Mesenchymal stem cell (in vitro differentiated cells and primary cell): ENCODE measurements around the gene SPACA5B. TPM values are rescaled to one million over a fixed set of nuclear protein-coding genes. Genes with fewer than 3 reads are reported as not detected.
"Not testable (repeated sequence)": the region's sequence is repeated elsewhere in the genome, so short reads cannot be mapped to it uniquely, and the experiment has no call there.

Experiments used
- DNase-seq: peaks from one replicate; pipeline ENCODE4 v3.0.0-alpha.2; 2013
- H2AFZ ChIP-seq: one replicate; pipeline ENCODE4 v1.6.1; 2013; ENCODE audit warnings: low read depth, mild to moderate bottlenecking, control low read depth, inconsistent platforms, low read length, moderate library complexity
- H2AK5ac ChIP-seq: 2 replicates; pipeline ENCODE4 v1.6.1; 2013; ENCODE audit warnings: low read length, moderate library complexity, mild to moderate bottlenecking, inconsistent platforms; ENCODE audit not compliant: severe bottlenecking
- H2BK120ac ChIP-seq: one replicate; pipeline ENCODE4 v1.6.1; 2013; ENCODE audit warnings: low read depth, mild to moderate bottlenecking, inconsistent platforms, low read length, moderate library complexity
- H2BK12ac ChIP-seq, 2 experiments: one replicate each; pipeline ENCODE4 v1.6.1; 2013; ENCODE audit warnings: inconsistent platforms in 2 of 2, low read length in 2 of 2, mild to moderate bottlenecking in 2 of 2, moderate library complexity in 2 of 2, control low read depth in 1 of 2
- H2BK15ac ChIP-seq: one replicate; pipeline ENCODE4 v1.6.1; 2013; ENCODE audit warnings: mild to moderate bottlenecking, low read depth, inconsistent platforms; ENCODE audit not compliant: poor library complexity, severe bottlenecking
- H2BK5ac ChIP-seq: 2 replicates; pipeline ENCODE4 v1.6.1; 2013; ENCODE audit warnings: low read depth, mild to moderate bottlenecking, low read length, control low read depth, inconsistent platforms; ENCODE audit not compliant: poor library complexity, severe bottlenecking
- H3K14ac ChIP-seq, 2 experiments: one replicate each; pipeline ENCODE4 v1.6.1; 2013; ENCODE audit warnings: inconsistent platforms in 2 of 2, low read length in 2 of 2, control low read depth in 1 of 2, mild to moderate bottlenecking in 1 of 2, moderate library complexity in 1 of 2
- H3K18ac ChIP-seq, 2 experiments: one replicate each; pipeline ENCODE4 v1.6.1; 2013; ENCODE audit warnings: inconsistent platforms in 2 of 2, low read length in 2 of 2, control low read depth in 1 of 2, low read depth in 1 of 2, mild to moderate bottlenecking in 1 of 2
- H3K23ac ChIP-seq, 2 experiments: one replicate each; pipeline ENCODE4 v1.6.1; 2013; ENCODE audit warnings: inconsistent platforms in 2 of 2, low read length in 2 of 2, mild to moderate bottlenecking in 2 of 2, moderate library complexity in 2 of 2, control low read depth in 1 of 2
- H3K27ac ChIP-seq: 2 replicates; pipeline ENCODE4 v1.5.1; 2013; ENCODE audit warnings: mild to moderate bottlenecking, moderate library complexity, low read length, control low read depth, inconsistent platforms; ENCODE audit not compliant: poor library complexity, severe bottlenecking
- H3K27me3 ChIP-seq, 2 experiments: 2 replicates each; pipeline versions ENCODE4 v1.6.1 to v1.7.0; 2013; ENCODE audit warnings: low read length in 2 of 2, mild to moderate bottlenecking in 2 of 2, moderate library complexity in 2 of 2, control low read depth in 1 of 2, inconsistent platforms in 1 of 2; ENCODE audit not compliant: control insufficient read depth in 1 of 2, insufficient read depth in 1 of 2
- H3K36me3 ChIP-seq, 2 experiments: 2 replicates each; pipeline versions ENCODE4 v1.6.1 to v1.7.0; 2013; ENCODE audit warnings: low read length in 2 of 2, control low read depth in 1 of 2, inconsistent platforms in 1 of 2, low read depth in 1 of 2, mild to moderate bottlenecking in 1 of 2; ENCODE audit not compliant: insufficient read depth in 2 of 2, control insufficient read depth in 1 of 2
- H3K4ac ChIP-seq, 2 experiments: one replicate each; pipeline ENCODE4 v1.6.1; 2013; ENCODE audit warnings: inconsistent platforms in 2 of 2, low read length in 2 of 2, mild to moderate bottlenecking in 2 of 2, moderate library complexity in 2 of 2, control low read depth in 1 of 2, low read depth in 1 of 2
- H3K4me1 ChIP-seq: 2 replicates; pipeline ENCODE4 v1.6.1; 2013; ENCODE audit warnings: low read depth, low read length, control low read depth; ENCODE audit not compliant: control insufficient read depth, insufficient read depth
- H3K4me2 ChIP-seq: 2 replicates; pipeline ENCODE4 v1.6.1; 2013; ENCODE audit warnings: low read length, mild to moderate bottlenecking, inconsistent platforms; ENCODE audit not compliant: poor library complexity, severe bottlenecking
- H3K4me3 ChIP-seq, 2 experiments: 2 replicates each; pipeline versions ENCODE4 v1.5.1 to v1.7.0; 2013; ENCODE audit warnings: low read length in 2 of 2, mild to moderate bottlenecking in 2 of 2, control low read depth in 1 of 2, low read depth in 1 of 2; ENCODE audit not compliant: insufficient read depth in 1 of 2
- H3K79me1 ChIP-seq: replicated peaks from 2 replicates; pipeline ENCODE4 v1.6.1; 2013; ENCODE audit warnings: mild to moderate bottlenecking, control low read depth, low read length, inconsistent platforms; ENCODE audit not compliant: poor library complexity, severe bottlenecking
- H3K9ac ChIP-seq: 2 replicates; pipeline ENCODE4 v1.7.0; 2013; ENCODE audit warnings: mild to moderate bottlenecking, low read length, moderate library complexity
- H3K9me3 ChIP-seq: 2 replicates; pipeline ENCODE4 v1.7.0; 2013; ENCODE audit warnings: mild to moderate bottlenecking, low read length; ENCODE audit not compliant: control insufficient read depth
- H4K8ac ChIP-seq: one replicate; pipeline ENCODE4 v1.6.1; 2013; ENCODE audit warnings: inconsistent platforms, mild to moderate bottlenecking, low read length, moderate library complexity
- H4K91ac ChIP-seq: one replicate; pipeline ENCODE4 v1.6.1; 2013; ENCODE audit warnings: mild to moderate bottlenecking, low read length, inconsistent platforms
- whole genome bisulfite sequencing: methylation state at CpG from one replicate; pipeline ENCODE4 v1.1.7; 2013; ENCODE audit warnings: mixed read lengths; 5-methylcytosine and 5-hydroxymethylcytosine counted together
- polyA plus RNA-seq, 2 experiments: library from polyadenylated mRNA; stranded (reverse); fragments of 200-250 nt; gene quantifications; one replicate each; pipeline ENCODE4 v1.2.3, GENCODE V29; 2013

SPACA5B gene
- polyA plus RNA-seq (2013, experiment 1 of 2) = not detected
- not detected for polyA plus RNA-seq (2013, experiment 2 of 2)

GRCh38 chrX:48130326-48130725 is at the start of gene SPACA5B:
Gene SPACA5B (plus strand): TSS chrX:48130626. CDS start chrX:48130688, 62 bp downstream.
- H3K9me3 ChIP-seq, H3K27me3 ChIP-seq, H3K27ac ChIP-seq, H4K8ac ChIP-seq, H3K79me1 ChIP-seq, H3K23ac ChIP-seq, H3K36me3 ChIP-seq, H3K18ac ChIP-seq, H3K4me1 ChIP-seq, H3K4ac ChIP-seq, H2AK5ac ChIP-seq, H2AFZ ChIP-seq, H3K4me3 ChIP-seq, DNase-seq, H3K4me2 ChIP-seq, H3K9ac ChIP-seq, H4K91ac ChIP-seq, H2BK15ac ChIP-seq, H2BK5ac ChIP-seq, H3K14ac ChIP-seq, H2BK120ac ChIP-seq, H2BK12ac ChIP-seq: not testable (repeated sequence)
- WGBS = no CpG with 5 or more reads among the region's 4 CpGs

GRCh38 chrX:48083212-48083611 is 47.2 kb upstream of the SPACA5B start:
- peak; percentile 51 for DNase-seq
- H3K27me3 ChIP-seq = peaks cover 0 to 20% of the 10 kb centered on the region in 2 experiments
- no peak overlapping the region for H3K9ac ChIP-seq
- no peak overlapping the region for H2BK15ac ChIP-seq
- H4K91ac ChIP-seq = no peak overlapping the region
- H3K36me3 ChIP-seq = no peaks in the 10 kb centered on the region
- no peak overlapping the region for H2AK5ac ChIP-seq
- no peak overlapping the region for H3K23ac ChIP-seq
- no peak overlapping the region for H2BK12ac ChIP-seq
- no peak overlapping the region for H3K18ac ChIP-seq
- H3K14ac ChIP-seq = no peak overlapping the region
- 0% methylated on average over 6 of the region's 9 CpGs for WGBS
- H2BK120ac ChIP-seq = no peak overlapping the region
- no peak overlapping the region for H2BK5ac ChIP-seq
- H3K4me3 ChIP-seq = no peak overlapping the region
- H3K4me2 ChIP-seq = no peak overlapping the region
- no peaks in the 10 kb centered on the region for H3K79me1 ChIP-seq
- H3K4me1 ChIP-seq = no peaks in the 10 kb centered on the region
- H3K9me3 ChIP-seq = no peaks in the 10 kb centered on the region
- H3K4ac ChIP-seq = no peak overlapping the region
- no peak overlapping the region for H4K8ac ChIP-seq
- no peak overlapping the region for H3K27ac ChIP-seq
- no peak overlapping the region for H2AFZ ChIP-seq

- Histone ChIP-seq H3K79me1 (no peaks in the 10 kb centered on the region), H4K8ac (no peak overlapping the region), H3K36me3 (no peaks in the 10 kb centered on the region), H3K14ac (no peak overlapping the region), H2BK15ac (no peak overlapping the region), H3K4me1 (no peaks in the 10 kb centered on the region), H3K18ac (no peak overlapping the region), H2BK120ac (no peak overlapping the region), H4K91ac (no peak overlapping the region), H3K9ac (no peak overlapping the region), H3K4me2 (no peak overlapping the region), H2AFZ (no peak overlapping the region), H2BK12ac (no peak overlapping the region), H3K9me3 (no peaks in the 10 kb centered on the region), H3K27ac (no peak overlapping the region), H3K4me3 (no peak overlapping the region), H2BK5ac (no peak overlapping the region), H3K4ac (no peak overlapping the region), H3K27me3 (peaks cover 0 to 23% of the 10 kb centered on the region in 2 experiments), H3K23ac (no peak overlapping the region), H2AK5ac (no peak overlapping the region)
- 90% methylated on average over 5 of the region's 5 CpGs for WGBS
- DNase-seq = no peak
These were observed 46.7 kb upstream of the SPACA5B start for GRCh38 chrX:48083706-48084105.

- H2BK120ac ChIP-seq = no peak overlapping the region
These were observed 44.3 kb upstream of the SPACA5B start for GRCh38 chrX:48086082-48086481.

More at GRCh38 chrX:48086082-48086481, 44.3 kb upstream of the SPACA5B start:
- H3K4ac ChIP-seq = no peak overlapping the region
- no peak overlapping the region for H2BK12ac ChIP-seq
- no peak for DNase-seq
- no peaks in the 10 kb centered on the region for H3K4me1 ChIP-seq
- H2BK5ac ChIP-seq = no peak overlapping the region
- H4K8ac ChIP-seq = no peak overlapping the region
- no peak overlapping the region for H2AK5ac ChIP-seq
- H3K4me2 ChIP-seq = no peak overlapping the region
- H3K27ac ChIP-seq = no peak overlapping the region
- no peaks in the 10 kb centered on the region for H3K36me3 ChIP-seq
- no peak overlapping the region for H3K4me3 ChIP-seq
- no peak overlapping the region for H3K9ac ChIP-seq
- no peaks in the 10 kb centered on the region for H3K79me1 ChIP-seq
- peaks cover 0 to 39% of the 10 kb centered on the region in 2 experiments for H3K27me3 ChIP-seq
- H3K9me3 ChIP-seq = no peaks in the 10 kb centered on the region
- H3K23ac ChIP-seq = no peak overlapping the region
- H4K91ac ChIP-seq = no peak overlapping the region
- no peak overlapping the region for H2BK15ac ChIP-seq
- H2AFZ ChIP-seq = no peak overlapping the region
- H3K14ac ChIP-seq = no peak overlapping the region
- no peak overlapping the region for H3K18ac ChIP-seq
